HG03520 (cell line): ENCODE measurements around the gene FBXO11.
A peak's percentile ranks its signal among the peaks of the same experiment; 100 is the strongest.
"Not testable (repeated sequence)": the region's sequence is repeated elsewhere in the genome, so short reads cannot be mapped to it uniquely, and the experiment has no call there.

ENCODE experiments used
- ATAC-seq: cut with Tn5 transposase; IDR thresholded peaks from one replicate; pipeline ENCODE4 v1.9.1; 2021; ENCODE audit warnings: mild to moderate bottlenecking, moderate library complexity; ENCODE audit not compliant: unreplicated experiment

The FBXO11 gene

GRCh38 chr2:47906157-47907038, at the start of gene FBXO11:
TSS of gene FBXO11 (minus strand) at chr2:47906498. CDS start at chr2:47905720, 778 bp downstream.
- ATAC-seq, result peak; percentile 83

DNA sequence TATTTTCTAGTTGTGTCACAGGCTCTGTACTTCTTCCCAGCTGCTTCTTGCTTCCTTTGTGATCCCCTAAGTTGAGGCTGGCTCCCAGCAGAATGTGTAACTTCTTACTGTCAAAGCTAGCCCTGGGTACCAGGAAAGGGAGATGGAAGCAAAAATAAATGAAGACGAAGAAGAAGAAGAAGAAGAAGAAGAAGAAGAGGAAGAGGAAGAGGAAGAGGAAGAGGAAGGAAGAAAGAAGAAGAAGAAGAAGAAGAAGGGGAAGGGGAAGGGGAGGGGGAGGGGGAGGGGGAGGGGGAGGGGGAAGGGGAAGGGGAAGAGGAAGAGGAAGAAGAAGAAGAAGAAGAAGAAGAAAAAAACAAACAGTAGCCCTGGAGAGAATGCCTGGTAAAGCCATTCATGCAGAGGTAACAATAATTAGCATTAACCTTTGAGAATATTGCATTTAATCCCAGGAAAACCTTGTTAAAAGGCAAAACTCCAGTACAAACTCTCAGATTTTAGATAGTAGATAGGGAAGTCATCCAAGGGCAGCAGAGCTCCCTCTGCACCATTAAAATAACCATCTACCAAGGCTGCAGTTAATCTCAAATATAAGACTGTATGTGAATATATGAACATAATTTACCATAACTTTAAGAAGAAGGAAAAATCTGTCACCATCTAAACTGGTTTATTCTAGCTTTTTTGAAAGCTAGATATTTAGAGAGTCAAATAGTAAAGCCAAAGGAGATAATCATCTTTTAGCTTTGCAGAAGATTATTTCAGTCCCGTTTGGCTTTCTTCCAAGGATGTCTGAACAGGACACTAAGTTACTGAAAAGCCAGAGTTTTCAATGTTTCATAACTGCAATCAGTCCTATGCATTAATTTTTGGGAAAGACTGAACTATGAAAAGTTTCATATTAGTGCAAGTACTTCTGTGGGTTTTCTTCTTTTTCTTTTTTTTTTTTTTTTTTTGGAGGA, 44.3 kb upstream of the FBXO11 start:
- ATAC-seq, result no peak

DNA sequence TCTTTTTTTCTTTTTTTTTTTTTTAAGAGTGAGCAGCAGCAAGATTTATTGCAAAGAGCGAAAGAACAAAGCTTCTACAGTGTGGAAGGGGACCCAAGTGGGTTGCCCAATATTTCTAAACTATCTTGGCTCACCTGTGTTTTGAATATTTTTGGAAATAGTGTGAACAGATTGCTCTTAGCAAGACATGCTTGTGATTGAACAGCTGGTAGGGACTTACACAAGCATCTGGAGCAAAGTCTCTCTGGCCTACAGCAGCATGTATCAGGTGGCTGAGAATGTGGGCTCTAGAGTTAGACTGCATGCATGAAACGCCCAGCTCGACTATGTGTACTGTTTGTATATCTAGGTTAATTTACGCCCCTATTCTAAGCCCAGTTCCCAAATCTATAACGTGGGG, 40.3 kb upstream of the FBXO11 start:
- ATAC-seq, result no peak

DNA sequence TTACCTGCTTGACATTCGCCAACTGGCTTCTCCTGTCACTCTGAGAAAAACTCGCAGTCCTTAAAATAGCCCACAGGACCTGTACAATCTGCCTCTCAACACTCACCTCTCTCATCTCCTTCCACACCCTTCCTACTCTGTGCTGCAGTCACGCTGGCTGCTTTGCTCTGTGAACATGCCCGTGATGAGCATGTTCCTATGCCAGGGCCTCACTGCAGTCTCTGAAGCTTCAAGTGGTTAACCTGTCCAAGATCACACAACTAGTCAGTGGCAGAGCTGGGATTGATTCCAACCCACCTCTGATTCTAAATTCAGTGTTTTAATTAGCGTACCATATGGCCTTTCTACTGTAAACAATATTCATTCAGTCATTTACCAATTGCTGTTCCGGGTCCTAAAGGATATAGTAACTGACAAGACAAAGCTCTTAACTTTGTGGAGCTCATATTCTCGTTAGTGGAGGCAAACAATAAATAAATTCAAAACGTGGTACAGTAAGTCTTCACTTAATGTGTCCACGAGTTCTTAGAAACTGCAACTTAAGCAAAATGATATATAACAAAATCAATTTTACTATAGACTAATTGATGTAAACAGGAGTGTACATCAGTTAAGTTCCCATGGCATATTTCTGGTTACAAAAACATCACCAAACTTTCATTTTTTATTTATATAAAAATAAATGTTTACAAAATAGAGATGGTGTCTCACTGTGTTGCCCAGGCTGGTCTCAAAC, 38.9 kb upstream of the FBXO11 start:
- no peak for ATAC-seq

GRCh38 chr2:47941936-47942335, 35.6 kb upstream of the FBXO11 start:
- no peak for ATAC-seq

DNA sequence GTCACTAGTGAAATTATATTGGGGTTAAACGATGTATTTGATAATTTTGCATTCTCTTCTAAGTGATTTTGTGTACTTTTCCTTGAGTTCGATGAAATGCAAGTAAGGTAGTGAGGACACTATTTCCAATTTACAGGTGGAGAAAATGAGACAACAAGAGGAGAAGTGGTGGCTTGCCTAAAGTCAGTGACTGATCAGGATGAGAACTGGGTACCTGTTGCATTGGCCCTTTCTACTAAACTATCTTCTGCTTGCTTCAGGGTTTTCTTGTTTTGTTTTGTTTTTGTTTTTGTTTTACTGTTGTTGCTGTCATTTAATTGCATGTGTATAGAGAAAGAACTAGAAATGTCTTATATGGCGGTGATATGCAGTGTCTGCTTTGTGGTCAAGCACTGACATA, 31.4 kb upstream of the FBXO11 start:
- ATAC-seq, result no peak

DNA sequence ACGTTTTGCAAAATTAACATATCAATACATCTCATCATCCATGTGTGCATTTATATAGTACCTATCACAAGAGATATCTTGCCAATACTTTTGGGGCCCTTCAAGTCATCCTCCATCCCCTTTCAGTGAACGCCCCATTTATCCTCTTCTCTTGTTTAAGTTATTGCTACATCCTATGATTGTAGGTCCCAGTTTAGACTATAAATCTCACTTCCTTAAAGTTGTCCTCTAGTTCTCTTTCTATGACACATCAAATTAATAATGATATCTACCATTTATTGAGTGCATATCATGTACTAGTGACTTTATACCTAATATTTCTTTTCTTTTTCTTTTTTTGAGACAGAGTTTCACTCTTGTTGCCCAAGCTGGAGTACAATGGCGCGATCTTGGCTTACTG, 28.8 kb upstream of the FBXO11 start:
- no peak for ATAC-seq

GRCh38 chr2:47918043-47918442, 11.7 kb upstream of the FBXO11 start:
- no peak for ATAC-seq

GRCh38 chr2:47917276-47917961, 11.1 kb upstream of the FBXO11 start:
- ATAC-seq, result no peak

DNA sequence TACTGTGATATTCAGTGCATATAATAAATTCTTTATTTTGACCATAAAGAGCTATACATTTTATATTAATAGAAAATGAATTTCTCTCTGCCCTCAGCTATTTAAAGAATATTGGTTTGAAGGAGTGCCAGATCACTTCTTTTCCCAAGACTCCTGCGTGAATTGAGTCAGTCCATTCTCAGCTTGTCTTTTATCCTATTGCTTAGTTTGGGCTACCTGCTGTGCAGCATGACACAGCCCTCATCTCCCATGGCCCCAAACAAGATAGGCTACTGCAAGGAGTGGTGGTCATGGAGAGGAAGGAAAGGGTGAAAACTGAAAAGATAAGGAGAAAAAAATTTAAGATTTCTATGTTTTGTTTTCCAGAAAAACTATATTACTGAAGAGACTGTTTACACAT, 10.1 kb upstream of the FBXO11 start:
- ATAC-seq, result no peak

DNA sequence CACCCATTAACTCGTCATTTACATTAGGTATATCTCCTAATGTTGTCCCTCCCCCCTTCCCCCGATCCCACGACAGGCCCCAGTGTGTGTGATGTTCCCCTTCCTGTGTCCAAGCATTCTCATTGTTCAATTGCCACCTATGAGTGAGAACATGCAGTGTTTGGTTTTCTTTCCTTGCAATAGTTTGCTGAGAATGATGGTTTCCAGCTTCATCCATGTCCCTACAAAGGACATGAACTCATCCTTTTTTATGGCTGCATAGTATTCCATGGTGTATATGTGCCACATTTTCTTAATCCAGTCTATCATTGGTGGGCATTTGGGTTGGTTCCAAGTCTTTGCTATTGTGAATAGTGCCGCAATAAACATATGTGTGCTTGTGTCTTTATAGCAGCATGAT, 4.4 kb upstream of the FBXO11 start:
- ATAC-seq, result not testable (repeated sequence)

- no peak for ATAC-seq
Measured at GRCh38 chr2:47908682-47909081, 2.4 kb upstream of the FBXO11 start.

- ATAC-seq, result no peak
Measured at GRCh38 chr2:47907039-47907781, 912 bp upstream of the FBXO11 start.

GRCh38 chr2:47905386-47906156, 727 bp downstream of the FBXO11 start:
- ATAC-seq, result no peak

- no peak for ATAC-seq
Measured at GRCh38 chr2:47903781-47904490, 2.4 kb downstream of the FBXO11 start.

GRCh38 chr2:47901892-47902291, 4.4 kb downstream of the FBXO11 start:
- ATAC-seq, result not testable (repeated sequence)

GRCh38 chr2:47900857-47901256, 5.4 kb downstream of the FBXO11 start:
- ATAC-seq, result no peak
